HFFc6 (cell line): Measurements from ENCODE around the gene SDK2. TPM values are rescaled to one million over a fixed set of nuclear protein-coding genes. Genes with fewer than 3 reads are reported as not detected.

Source experiments
- DNase-seq: peaks from one replicate; pipeline ENCODE4 v3.0.0-alpha.2; 2018
- H3K27ac Mint-ChIP-seq: 2 replicates; pipeline ENCODE4 v1.8.0; 2020; ENCODE audit warnings: mild to moderate bottlenecking, mixed read lengths
- H3K27me3 Mint-ChIP-seq: 2 replicates; pipeline ENCODE4 v1.8.0; 2021; ENCODE audit warnings: mild to moderate bottlenecking, moderate library complexity, mixed read lengths; ENCODE audit not compliant: insufficient read depth
- H3K36me3 Mint-ChIP-seq: 2 replicates; pipeline ENCODE4 v1.8.0; 2021; ENCODE audit warnings: low read depth, mixed read lengths
- H3K4me1 Mint-ChIP-seq: 2 replicates; pipeline ENCODE4 v1.8.0; 2020; ENCODE audit warnings: low read depth, mixed read lengths
- H3K4me3 Mint-ChIP-seq: 2 replicates; pipeline ENCODE4 v1.8.0; 2020; ENCODE audit warnings: mild to moderate bottlenecking, moderate library complexity, mixed read lengths
- H3K9me3 Mint-ChIP-seq: 2 replicates; pipeline ENCODE4 v1.8.0; 2020; ENCODE audit warnings: mild to moderate bottlenecking, mixed read lengths
- CTCF ChIP-seq: fragments of 200-600 bp; sonication (generic); IDR thresholded peaks from 2 replicates; pipeline ENCODE4 v1.5.0; 2021; ENCODE audit warnings: antibody characterized with exemption, mild to moderate bottlenecking
- total RNA-seq, 6 experiments: library from RNA; stranded (reverse); fragmentation: NEBNext Ultra II Directional; extraction: Animal tissue kit (Norgen Biotek cat#: 25700); gene quantifications; 2 replicates in 1 of 6; 3 replicates in 5 of 6; pipeline ENCODE4 v1.2.3, GENCODE V29; 2021

The SDK2 gene
- total RNA-seq, 6 experiments from 2014 or later = 0.03 TPM; not detected in 4

GRCh38 chr17:73430848-73431247 lies 213.4 kb downstream of the SDK2 start:
- DNase-seq = no peak

GRCh38 chr17:73430165-73430680 lies 214.0 kb downstream of the SDK2 start:
- H3K4me1 Mint-ChIP-seq = no peaks in the 10 kb centered on the region
- H3K36me3 Mint-ChIP-seq = no peaks in the 10 kb centered on the region
- H3K27me3 Mint-ChIP-seq = peaks cover 6% of the 10 kb centered on the region
- no peak for TF ChIP-seq CTCF
- no peak overlapping the region for H3K4me3 Mint-ChIP-seq
- no peak for DNase-seq
- H3K27ac Mint-ChIP-seq = no peak overlapping the region
- no peaks in the 10 kb centered on the region; the same call in 1 of the 2 replicates for H3K9me3 Mint-ChIP-seq

More at GRCh38 chr17:73430848-73431247, 213.4 kb downstream of the SDK2 start:
- no peak overlapping the region for H3K27ac Mint-ChIP-seq
- peaks cover 4% of the 10 kb centered on the region; the same call in 1 of the 2 replicates for H3K27me3 Mint-ChIP-seq
- H3K9me3 Mint-ChIP-seq = no peaks in the 10 kb centered on the region; the same call in 1 of the 2 replicates
- H3K4me1 Mint-ChIP-seq = no peaks in the 10 kb centered on the region
- no peak for TF ChIP-seq CTCF
- H3K4me3 Mint-ChIP-seq = no peak overlapping the region
- H3K36me3 Mint-ChIP-seq = no peaks in the 10 kb centered on the region

DNA sequence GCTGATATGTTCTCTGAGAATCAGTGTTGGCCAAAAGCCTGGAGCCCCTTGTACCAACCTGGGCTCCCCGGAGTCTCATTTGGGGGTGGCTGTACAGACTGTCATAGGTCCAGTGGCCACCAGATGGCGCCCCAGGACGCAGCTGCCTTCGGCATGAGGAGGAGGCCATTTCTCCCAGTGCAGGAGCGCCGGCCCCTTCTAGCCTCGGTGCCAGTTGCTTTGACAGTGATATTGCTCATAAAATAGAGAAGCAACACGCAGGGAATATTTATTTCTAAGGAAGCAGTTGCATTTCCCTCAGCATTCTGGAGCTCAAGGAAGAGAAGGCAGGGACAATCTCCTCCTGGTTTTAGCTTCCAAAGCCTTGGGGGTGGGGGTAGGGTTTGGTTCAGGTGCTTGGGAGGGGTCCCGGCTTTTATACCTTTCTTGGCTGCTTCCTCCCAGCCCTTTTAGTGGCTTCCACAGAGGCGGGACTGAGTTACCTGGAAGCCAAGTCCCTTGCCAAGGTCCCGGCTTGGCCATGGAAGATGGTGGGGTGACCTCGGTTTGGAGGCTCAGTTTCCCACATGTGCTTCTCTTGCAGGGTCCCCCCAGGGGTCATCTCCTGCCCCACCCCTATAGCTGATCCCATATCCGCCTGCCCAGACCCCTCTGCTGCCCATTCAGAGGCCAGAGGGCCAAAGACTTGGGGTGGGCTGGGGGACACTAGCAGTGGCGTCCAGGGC lies 214.6 kb downstream of the SDK2 start:
- H3K27ac Mint-ChIP-seq = no peak overlapping the region
- peak; percentile 64 for DNase-seq
- peaks cover 11% of the 10 kb centered on the region for H3K27me3 Mint-ChIP-seq
- no peaks in the 10 kb centered on the region for H3K36me3 Mint-ChIP-seq
- no peaks in the 10 kb centered on the region; the same call in 1 of the 2 replicates for H3K9me3 Mint-ChIP-seq
- peak; percentile 98 for TF ChIP-seq CTCF
- H3K4me3 Mint-ChIP-seq = no peak overlapping the region
- H3K4me1 Mint-ChIP-seq = no peaks in the 10 kb centered on the region

GRCh38 chr17:73427198-73427597 lies 217.0 kb downstream of the SDK2 start:
- no peaks in the 10 kb centered on the region for H3K4me1 Mint-ChIP-seq
- no peaks in the 10 kb centered on the region for H3K9me3 Mint-ChIP-seq
- TF ChIP-seq CTCF = no peak
- H3K27me3 Mint-ChIP-seq = peaks cover 13% of the 10 kb centered on the region
- no peak overlapping the region for H3K4me3 Mint-ChIP-seq
- H3K36me3 Mint-ChIP-seq = no peaks in the 10 kb centered on the region
- H3K27ac Mint-ChIP-seq = no peak overlapping the region
- no peak for DNase-seq

DNA sequence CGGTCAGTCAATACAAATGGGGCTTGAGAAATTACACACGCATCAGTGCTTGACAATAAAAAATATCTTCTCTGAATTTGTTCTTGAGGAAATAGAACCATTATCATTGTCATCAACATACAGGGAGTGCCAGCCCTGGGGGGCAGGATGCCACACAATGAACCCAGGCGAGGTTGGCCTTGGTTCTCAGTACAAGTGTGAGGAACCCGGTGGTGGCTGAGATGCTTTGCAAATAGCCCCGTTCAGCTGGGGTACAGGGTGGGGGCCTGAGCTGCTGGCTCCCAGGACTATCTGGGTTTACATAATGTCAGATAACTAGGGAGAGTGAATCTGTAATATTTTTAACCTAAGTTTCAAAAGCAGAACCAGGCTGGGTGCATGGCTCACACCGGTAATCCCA lies 219.7 kb downstream of the SDK2 start:
- H3K27ac Mint-ChIP-seq = no peak overlapping the region
- no peaks in the 10 kb centered on the region for H3K9me3 Mint-ChIP-seq
- no peaks in the 10 kb centered on the region for H3K4me1 Mint-ChIP-seq
- no peak for DNase-seq
- no peak for TF ChIP-seq CTCF
- peaks cover 13% of the 10 kb centered on the region for H3K27me3 Mint-ChIP-seq
- H3K36me3 Mint-ChIP-seq = no peaks in the 10 kb centered on the region
- H3K4me3 Mint-ChIP-seq = no peak overlapping the region
